NCI-H2171 treated with DMSO at 0.1 percent for 48 hours (cell line): ENCODE results near the gene ACSM3.
A peak's percentile ranks its signal among the peaks of the same experiment; 100 is the strongest.
"Not testable (repeated sequence)": the region's sequence is repeated elsewhere in the genome, so short reads cannot be mapped to it uniquely, and the experiment has no call there.

Experiments used
- DNase-seq: peaks from one replicate; lab custom pipeline; 2025; lab: John Stamatoyannopoulos, UW

ACSM3 gene

GRCh38 chr16:20763461-20764232, at the start of gene ACSM3:
Gene ACSM3, plus strand, starts transcription at chr16:20764014. Its CDS starts 6,021 bp downstream, at chr16:20770035.
- DNase-seq = peak; percentile 55

- not testable (repeated sequence) for DNase-seq
Observed at GRCh38 chr16:20717718-20718117, 46.1 kb upstream of the ACSM3 start.

- DNase-seq = no peak
Observed at GRCh38 chr16:20720251-20720650, 43.6 kb upstream of the ACSM3 start.

GRCh38 chr16:20726661-20727060, 37.2 kb upstream of the ACSM3 start:
- DNase-seq = no peak

GRCh38 chr16:20727181-20727580, 36.6 kb upstream of the ACSM3 start:
- DNase-seq = no peak

- no peak for DNase-seq
Observed at GRCh38 chr16:20729141-20729540, 34.7 kb upstream of the ACSM3 start.

GRCh38 chr16:20734056-20734455, 29.8 kb upstream of the ACSM3 start:
- no peak for DNase-seq

GRCh38 chr16:20734782-20735181, 29.0 kb upstream of the ACSM3 start:
- no peak for DNase-seq

- no peak for DNase-seq
Observed at GRCh38 chr16:20735490-20735889, 28.3 kb upstream of the ACSM3 start.

- no peak for DNase-seq
Observed at GRCh38 chr16:20740007-20740883, 23.6 kb upstream of the ACSM3 start.

- peak; percentile 71 for DNase-seq
Observed at GRCh38 chr16:20740901-20741521, 22.8 kb upstream of the ACSM3 start.

GRCh38 chr16:20741554-20742285, 22.1 kb upstream of the ACSM3 start, which contains the start of gene THUMPD1:
Gene THUMPD1, minus strand, starts transcription at chr16:20741818. Its CDS starts 79 bp downstream, at chr16:20741739.
- peak; percentile 93 for DNase-seq

GRCh38 chr16:20743591-20743990, 20.2 kb upstream of the ACSM3 start:
- DNase-seq = no peak

GRCh38 chr16:20744922-20745440, 18.8 kb upstream of the ACSM3 start:
- no peak for DNase-seq

- no peak for DNase-seq
Observed at GRCh38 chr16:20746461-20746860, 17.4 kb upstream of the ACSM3 start.

GRCh38 chr16:20747030-20747816, 16.6 kb upstream of the ACSM3 start:
- no peak for DNase-seq

GRCh38 chr16:20749474-20749873, 14.3 kb upstream of the ACSM3 start:
- no peak for DNase-seq

GRCh38 chr16:20750558-20750957, 13.3 kb upstream of the ACSM3 start:
- DNase-seq = no peak

GRCh38 chr16:20753727-20754126, 10.1 kb upstream of the ACSM3 start:
- no peak for DNase-seq

GRCh38 chr16:20755238-20755637, 8.6 kb upstream of the ACSM3 start:
- no peak for DNase-seq

- not testable (repeated sequence) for DNase-seq
Observed at GRCh38 chr16:20755799-20756198, 8.0 kb upstream of the ACSM3 start.
